HG03469 (cell line): ENCODE results near the gene PARS2.
"Not testable (repeated sequence)": the region's sequence is repeated elsewhere in the genome, so short reads cannot be mapped to it uniquely, and the experiment has no call there.

Experiments
- ATAC-seq: cut with Tn5 transposase; IDR thresholded peaks from one replicate; pipeline ENCODE4 v1.9.1; 2021; ENCODE audit warnings: mild to moderate bottlenecking, moderate library complexity, moderate number of reproducible peaks; ENCODE audit not compliant: unreplicated experiment

PARS2 gene

GRCh38 chr1:54775828-54776721 is 11.8 kb upstream of the PARS2 start:
- not testable (repeated sequence) for ATAC-seq

DNA sequence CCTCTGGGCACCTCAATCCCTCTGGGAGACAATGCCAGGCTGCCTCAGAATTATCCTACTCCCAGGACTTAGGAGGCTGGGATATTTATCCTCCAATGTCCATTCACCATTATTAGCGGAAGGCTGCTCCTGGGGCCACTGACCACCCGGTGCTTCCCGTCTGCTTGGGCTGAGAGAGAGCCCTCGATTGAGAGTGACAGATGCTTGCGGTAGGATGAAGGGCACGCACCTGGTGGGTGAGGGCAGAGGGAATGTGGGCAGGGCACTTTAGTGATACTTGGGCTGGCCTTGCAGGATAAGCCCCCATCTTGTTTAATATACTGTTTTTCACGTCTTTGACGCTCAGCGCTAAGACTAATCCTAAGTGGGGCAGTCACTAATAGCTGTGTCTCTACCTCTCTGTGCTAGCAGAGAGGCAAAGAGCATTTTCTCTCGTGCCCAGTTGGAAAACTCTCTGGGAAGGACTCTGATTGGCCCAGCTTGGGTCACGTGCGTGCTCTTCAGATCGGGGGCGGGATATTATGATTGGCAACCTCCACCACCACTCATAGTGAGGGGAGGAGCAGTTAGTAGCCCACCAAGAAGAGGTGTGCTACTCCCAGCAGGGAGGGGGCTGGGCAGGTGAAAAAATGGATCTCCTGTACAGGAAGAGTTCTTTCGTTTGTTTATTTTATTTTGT is 10.6 kb upstream of the PARS2 start:
- ATAC-seq, result no peak

GRCh38 chr1:54772951-54773350 is 8.6 kb upstream of the PARS2 start:
- no peak for ATAC-seq

DNA sequence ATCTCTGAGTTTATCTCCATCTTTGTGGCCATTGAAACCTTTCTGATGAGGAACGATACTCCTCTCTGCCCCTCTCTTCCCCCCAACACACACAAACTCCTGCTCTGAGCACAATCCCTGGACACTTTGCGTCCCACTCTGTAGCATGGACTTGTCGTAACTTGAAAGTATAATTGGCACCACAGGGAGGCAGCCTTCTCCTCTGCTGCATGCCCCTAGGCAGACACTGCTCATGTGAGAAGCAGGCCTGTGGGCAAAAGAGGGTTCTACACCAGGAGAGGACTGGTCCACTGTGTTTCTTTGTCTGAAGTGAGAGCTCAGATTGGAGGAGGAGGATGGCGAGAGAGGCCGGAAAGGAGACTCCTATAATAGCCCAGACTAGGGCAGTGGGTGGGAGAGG is 3.8 kb upstream of the PARS2 start:
- no peak for ATAC-seq

DNA sequence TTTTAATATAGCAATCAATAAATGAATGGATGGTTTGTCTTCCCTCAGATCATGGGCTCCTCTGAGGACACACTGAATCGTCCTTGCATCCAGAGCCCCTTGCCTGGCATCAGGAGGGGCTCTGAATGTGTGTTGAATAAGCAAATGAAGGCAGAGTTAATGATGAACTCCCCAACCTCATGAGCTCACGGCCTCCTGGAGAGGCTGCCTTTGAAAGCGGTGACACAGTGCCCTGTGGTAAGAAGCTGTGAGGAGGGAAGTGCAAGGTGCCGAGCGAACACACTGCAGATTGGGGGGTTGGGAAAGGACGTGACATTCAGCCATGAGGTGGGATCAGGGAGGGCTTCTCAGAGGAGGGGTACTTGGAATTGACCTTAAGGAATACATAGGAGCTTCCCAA is 3.2 kb upstream of the PARS2 start:
- ATAC-seq, result no peak

DNA sequence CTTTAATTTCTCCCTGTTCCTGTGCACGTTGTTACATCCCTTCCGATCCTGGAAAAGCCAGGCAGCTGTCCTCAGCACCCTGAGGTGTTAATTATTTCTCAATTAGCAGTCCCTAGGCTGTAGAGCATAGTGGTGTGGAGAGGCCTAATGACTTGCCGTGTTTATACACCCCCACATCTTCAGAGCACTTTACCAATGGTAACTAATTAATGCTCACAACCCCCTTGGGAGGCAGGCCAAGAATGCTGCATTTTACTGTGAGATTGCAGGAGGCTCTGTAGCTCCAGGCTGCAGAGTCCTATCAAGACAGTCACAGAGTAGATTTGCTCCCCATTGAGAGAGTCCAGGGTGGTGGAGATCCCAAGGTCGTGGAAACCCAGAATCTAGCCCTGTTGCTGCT is 2.4 kb upstream of the PARS2 start:
- ATAC-seq, result no peak

- peak; percentile 1 for ATAC-seq
These were observed 719 bp upstream of the PARS2 start for GRCh38 chr1:54764922-54765561.

- ATAC-seq, result no peak
These were observed 549 bp downstream of the PARS2 start for GRCh38 chr1:54763816-54764132.

- ATAC-seq, result no peak
These were observed 5.5 kb downstream of the PARS2 start for GRCh38 chr1:54758678-54759348.

DNA sequence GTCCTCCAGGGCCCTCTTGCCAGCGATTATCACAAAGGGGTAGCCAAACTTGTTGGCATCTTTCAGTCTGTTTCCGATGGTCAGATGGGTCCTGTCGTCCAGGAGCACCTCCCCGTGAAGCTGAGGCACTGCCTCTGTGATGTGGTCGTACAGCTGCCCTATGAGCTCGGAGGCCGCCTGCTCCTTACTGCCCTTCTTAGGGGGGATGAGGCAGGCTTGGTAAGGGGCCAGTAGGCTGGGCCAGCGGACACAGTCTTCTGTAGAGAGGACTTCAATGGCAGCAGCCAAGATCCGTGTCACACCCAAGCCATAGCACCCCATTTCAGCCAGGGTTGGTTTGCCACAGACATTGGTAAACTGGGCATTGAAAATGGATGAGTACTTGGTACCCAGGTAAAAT is 6.5 kb downstream of the PARS2 start:
- no peak for ATAC-seq

DNA sequence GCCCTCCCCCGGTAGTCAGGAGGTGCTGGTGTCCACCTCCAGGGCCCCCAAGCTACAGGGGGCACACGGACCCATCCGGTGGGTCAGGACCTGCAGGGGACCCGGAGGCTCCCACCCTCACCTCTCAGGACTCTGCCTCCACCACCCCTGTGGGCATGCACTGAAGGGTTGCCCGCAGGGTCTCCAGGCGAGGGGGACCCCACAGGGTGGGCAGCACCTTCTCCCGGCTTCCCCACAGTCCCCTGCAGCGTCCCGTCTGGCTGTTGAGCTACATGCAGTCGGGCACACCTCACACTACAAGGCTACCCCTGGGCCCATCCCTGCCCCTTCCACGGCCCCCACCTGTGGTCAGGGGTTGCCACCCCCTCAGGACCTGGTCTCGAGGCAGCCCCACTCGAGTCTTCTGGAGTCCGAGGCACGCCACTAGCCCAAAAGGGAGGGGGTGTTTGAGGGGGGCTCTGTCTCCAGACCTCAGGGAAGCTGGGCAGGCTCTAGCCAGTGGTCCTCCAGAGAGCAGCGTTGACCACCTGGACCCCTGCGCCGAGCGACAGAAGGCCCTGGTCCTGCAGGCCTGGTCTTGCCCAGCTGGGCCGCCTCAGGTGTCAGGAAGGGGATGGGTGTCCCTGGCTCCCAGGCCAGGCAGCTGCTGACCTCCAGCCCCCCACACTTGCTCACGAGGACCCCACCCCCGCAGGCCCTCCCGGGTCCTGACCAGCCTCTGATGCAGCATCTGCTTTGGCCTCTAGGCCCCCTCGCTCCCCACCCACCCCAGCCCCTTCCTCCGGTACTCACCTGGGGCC is 9.6 kb downstream of the PARS2 start:
- ATAC-seq, result no peak

GRCh38 chr1:54754045-54754444 is 10.3 kb downstream of the PARS2 start:
- no peak for ATAC-seq

GRCh38 chr1:54751426-54751825 is 12.9 kb downstream of the PARS2 start:
- ATAC-seq, result no peak

DNA sequence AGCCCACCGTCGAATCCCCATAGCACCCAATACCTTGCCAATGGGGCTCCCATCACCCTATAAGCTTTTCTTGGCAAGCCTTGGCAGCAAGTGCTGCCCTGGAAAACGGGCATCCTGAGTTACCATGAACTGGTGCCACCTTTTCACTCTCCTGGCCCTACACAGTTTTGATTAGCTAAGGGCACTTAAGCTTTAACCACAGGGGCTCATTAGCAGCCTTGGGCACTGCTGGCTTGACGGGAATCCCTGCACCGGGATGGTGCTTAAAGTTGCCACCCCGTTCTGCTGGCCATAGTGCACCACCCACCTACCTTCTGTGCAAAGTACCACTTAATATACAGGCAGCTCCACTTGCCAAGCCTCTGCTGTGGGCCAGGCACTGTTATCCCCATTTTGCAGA is 13.7 kb downstream of the PARS2 start:
- no peak for ATAC-seq

DNA sequence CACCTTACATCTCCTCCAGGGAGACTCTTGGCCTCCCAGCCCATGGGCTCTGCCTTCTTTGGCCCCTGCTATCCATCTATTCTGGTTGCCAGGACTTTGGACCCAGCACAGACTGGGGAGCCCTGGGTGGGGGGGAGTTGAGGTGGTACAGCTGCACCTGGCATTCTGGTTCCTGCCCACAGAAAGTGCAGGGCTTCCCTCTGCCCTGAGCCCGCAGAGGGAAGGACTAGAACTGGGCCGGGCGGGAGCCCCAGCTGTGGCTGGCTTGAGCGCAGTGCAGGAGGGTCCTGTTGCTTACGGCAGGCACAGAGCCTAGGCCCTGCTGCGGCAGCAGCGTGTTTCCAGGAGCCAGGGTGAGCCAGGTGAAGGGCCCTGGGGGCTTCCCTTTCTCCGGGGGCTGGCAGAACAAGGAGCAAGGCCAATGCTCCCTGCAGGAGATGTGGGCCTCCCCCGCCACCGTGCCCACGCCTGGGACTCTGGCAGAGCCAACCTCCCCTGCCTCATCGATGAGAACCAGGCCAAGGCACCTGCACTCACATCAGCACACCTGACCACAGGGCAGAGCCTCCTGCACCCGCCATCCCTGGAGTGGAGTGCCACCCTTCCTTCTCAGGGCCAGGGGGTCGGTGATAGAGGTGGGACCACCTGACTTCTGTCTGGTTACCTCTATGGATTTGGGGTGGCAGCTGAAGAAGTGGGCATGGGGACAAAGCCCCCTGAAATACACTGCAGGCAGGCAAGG is 16.1 kb downstream of the PARS2 start:
- no peak for ATAC-seq

DNA sequence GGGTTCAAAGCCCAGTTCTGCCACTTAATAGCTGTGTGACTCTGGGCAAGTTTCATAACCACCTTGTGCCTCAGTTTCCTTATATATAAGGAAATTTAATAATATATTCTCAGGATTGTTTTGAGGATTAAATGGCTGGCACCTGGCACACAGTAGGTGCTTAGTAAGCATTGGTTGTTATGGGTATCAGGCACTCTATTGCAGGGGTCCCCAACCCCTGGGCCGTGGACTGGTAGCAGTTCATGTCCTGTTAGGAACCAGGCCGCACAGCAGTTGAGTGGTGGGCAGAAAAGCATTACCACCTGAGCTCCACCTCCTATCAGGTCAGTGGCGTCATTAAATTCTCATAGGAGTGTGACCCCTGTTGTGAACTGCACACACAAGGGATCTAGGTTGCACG is 18.5 kb downstream of the PARS2 start:
- ATAC-seq, result no peak

- no peak for ATAC-seq
These were observed 19.0 kb downstream of the PARS2 start for GRCh38 chr1:54745274-54745673.

GRCh38 chr1:54744696-54745095 is 19.6 kb downstream of the PARS2 start:
- no peak for ATAC-seq

GRCh38 chr1:54743416-54744226 is 20.7 kb downstream of the PARS2 start:
- no peak for ATAC-seq
